ENCODE measurements around the gene GPR153.

GRCh38 chr1:6245869-6246496 is 14.9 kb downstream of the GPR153 start:
- TF ChIP-seq EZH2 (IDR thresholded peaks at IDR 0.05; ENCODE audit: borderline replicate concordance, low read length) (no peak), CTCF (conservative IDR thresholded peaks at IDR 0.05 in 1 of 2, IDR thresholded peaks at IDR 0.05 in 1 of 2; ENCODE audit: extremely low read depth in 1 of 2, insufficient read depth in 1 of 2, low read depth in 1 of 2, low read length in 2 of 2) (no peak)

All from mammary epithelial cell (primary cell).